ENCODE results near the gene EXOC6B. TPM values are rescaled to one million over a fixed set of nuclear protein-coding genes. Genes with fewer than 3 reads are reported as not detected.

Gene EXOC6B
- total and polyA plus RNA-seq, 2 of the 8 experiments (the other 6 are each of a cell fraction or from before 2014, with no cell fraction given) = 13.5 to 33.0 TPM

GRCh38 chr2:72723769-72724370 is 102.0 kb downstream of the EXOC6B start:
- no peak overlapping the region for H3K23ac ChIP-seq (ENCODE audit: insufficient read length)
- no peaks in the 10 kb centered on the region for H3K79me1 ChIP-seq (ENCODE audit: low read depth, low read length)
- no peak for DNase-seq (ENCODE audit: low read depth in 1 of 2, low spot score in 2 of 2)
- H3K9me3 ChIP-seq (ENCODE audit: insufficient read depth in 2 of 2, low read depth in 1 of 2, low read length in 1 of 2) = no peaks in the 10 kb centered on the region
- H3K18ac ChIP-seq (ENCODE audit: extremely low read depth, low read length) = no peak overlapping the region; the same call in 1 of the 2 replicates
- H3K14ac ChIP-seq (ENCODE audit: insufficient read length) = no peak overlapping the region
- no peak overlapping the region for H2BK15ac ChIP-seq (ENCODE audit: low read length)
- no peaks in the 10 kb centered on the region for H3K36me3 ChIP-seq (ENCODE audit: control insufficient read depth in 2 of 4, insufficient read depth in 4 of 4, low read length in 3 of 4)
- no peak overlapping the region for H3K27ac ChIP-seq (ENCODE audit: low read depth, low read length)
- peaks cover 0 to 6% (median under 1%) of the 10 kb centered on the region in 4 experiments; a peak in 2 of 7 replicates for H3K4me1 ChIP-seq (replicated peaks in 1 of 4; ENCODE audit: control insufficient read depth in 3 of 4, insufficient read depth in 4 of 4, low read length in 3 of 4)
- H3K79me2 ChIP-seq (ENCODE audit: control insufficient read depth in 1 of 2, insufficient read depth in 2 of 2, low read length in 2 of 2) = no peaks in the 10 kb centered on the region
- no peaks in the 10 kb centered on the region for H3K23me2 ChIP-seq (ENCODE audit: low read depth, low read length)
- H3K4me3 ChIP-seq (ENCODE audit: extremely low read depth in 1 of 4, insufficient read depth in 2 of 4, low read depth in 3 of 4, low read length in 4 of 4) = no peak overlapping the region
- no peak for FAIRE-seq
- no peak overlapping the region for H3K4me2 ChIP-seq (ENCODE audit: insufficient read depth in 1 of 2, low read depth in 2 of 2, low read length in 2 of 2)
- H4K20me1 ChIP-seq (replicated peaks in 1 of 2; ENCODE audit: control insufficient read depth in 1 of 2, insufficient read depth in 2 of 2, low read length in 2 of 2) = no peaks in the 10 kb centered on the region
- 88% methylated on average over 3 of the region's 3 CpGs; no CpG with 5 or more reads in 1 of the 2 experiments for WGBS, 2 experiments (ENCODE audit: extremely low coverage in 1 of 2, insufficient coverage in 1 of 2, insufficient read length in 1 of 2, insufficient replicate concordance in 2 of 2, low coverage in 1 of 2, low lambda C conversion rate in 2 of 2, missing lambda C conversion rate in 1 of 2)
- POLR2A ChIA-PET (ENCODE audit: partially characterized antibody) = interaction anchor here (1.4 kb wide), 1 partner anchor 13 kb away, joined by 3 read pairs; no protein-coding TSS in a partner anchor
- H3K27me3 ChIP-seq (replicated peaks in 1 of 4; ENCODE audit: control insufficient read depth in 3 of 4, extremely low read depth in 1 of 4, insufficient read depth in 3 of 4, low read length in 3 of 4) = no peaks in the 10 kb centered on the region
- no peak overlapping the region for H3K56ac ChIP-seq (replicated peaks; ENCODE audit: insufficient read length, low read depth, low read length)
- H2BK120ac ChIP-seq (replicated peaks; ENCODE audit: low read depth, low read length) = no peak overlapping the region
- no peak overlapping the region for H2BK12ac ChIP-seq (ENCODE audit: low read depth, low read length)
- H2AK5ac ChIP-seq (ENCODE audit: low read depth, low read length) = no peak overlapping the region
- no peak overlapping the region for H2BK20ac ChIP-seq (ENCODE audit: low read length)
- H2AFZ ChIP-seq (ENCODE audit: low read length) = no peak overlapping the region
- no peak overlapping the region for H4K91ac ChIP-seq (replicated peaks; ENCODE audit: insufficient read length, low read length)
- no peak overlapping the region for H4K8ac ChIP-seq (ENCODE audit: extremely low read depth, insufficient read depth, low read length)
- no peak overlapping the region for H3K9ac ChIP-seq (replicated peaks in 1 of 4; ENCODE audit: extremely low read depth in 1 of 4, low read depth in 3 of 4, low read length in 3 of 4)
- H2BK5ac ChIP-seq (ENCODE audit: low read depth, low read length) = no peak overlapping the region
- no peak overlapping the region for H3K4ac ChIP-seq (replicated peaks; ENCODE audit: insufficient read length, low read depth, low read length)
- H4K5ac ChIP-seq (ENCODE audit: insufficient read length, low read depth, low read length) = no peak overlapping the region
- CTCF ChIA-PET (ENCODE audit: partially characterized antibody) = interaction anchor here (1.1 to 2.5 kb wide), 4 partner anchors 10 to 790 kb away, joined by 3 to 12 read pairs (median 3); no protein-coding TSS in a partner anchor
- no peak for TF ChIP-seq MAFK (IDR thresholded peaks at IDR 0.05; ENCODE audit: low read depth, low read length)
- TF ChIP-seq CHD1 (IDR thresholded peaks at IDR 0.05; ENCODE audit: low read depth, low read length) = no peak
